Measurements from ENCODE around the gene F7. TPM values are rescaled to one million over a fixed set of nuclear protein-coding genes. Genes with fewer than 3 reads are reported as not detected.

F7 gene
- total and polyA plus RNA-seq, 2 donors = 0.14 to 0.24 TPM

DNA sequence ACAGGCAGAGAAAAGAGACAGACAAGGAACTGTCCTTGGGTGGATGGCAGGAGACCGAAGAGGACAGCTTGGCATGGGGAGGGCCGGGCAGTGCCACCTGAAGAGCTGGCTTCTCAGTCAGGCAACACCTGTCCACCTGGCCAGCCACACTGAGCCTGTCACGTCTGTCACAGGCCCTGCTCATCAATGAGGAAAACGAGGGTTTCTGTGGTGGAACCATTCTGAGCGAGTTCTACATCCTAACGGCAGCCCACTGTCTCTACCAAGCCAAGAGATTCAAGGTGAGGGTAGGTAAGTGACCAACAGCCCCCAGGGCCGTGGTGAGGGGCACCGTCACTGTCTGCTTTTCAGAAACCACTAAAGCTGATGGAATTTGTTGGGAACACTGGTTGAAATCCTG is 41.6 kb downstream of the F7 start:
- H3K27me3 ChIP-seq (ENCODE audit: control insufficient read depth in 2 of 2, insufficient read depth in 1 of 2, low read length in 1 of 2) = peaks cover 3 to 24% of the 10 kb centered on the region in 2 donors
- H3K4me3 ChIP-seq (ENCODE audit: low read length in 2 of 2) = no peak overlapping the region
- no peaks in the 10 kb centered on the region for H3K4me1 ChIP-seq (ENCODE audit: control insufficient read depth in 2 of 2, insufficient read depth in 2 of 2, low read length in 2 of 2)
- no peaks in the 10 kb centered on the region for H3K36me3 ChIP-seq (ENCODE audit: control insufficient read depth in 2 of 2, insufficient read depth in 2 of 2, low read length in 1 of 2)
- no peak for DNase-seq (ENCODE audit: low read depth in 6 of 9, low spot score in 9 of 9)
- H3K27ac ChIP-seq (ENCODE audit: low read depth in 1 of 2, low read length in 1 of 2) = no peak overlapping the region
- WGBS = 91% methylated on average over 8 of the region's 8 CpGs
- H3K9me3 ChIP-seq (ENCODE audit: control insufficient read depth in 2 of 2, insufficient read depth in 1 of 2, low read length in 1 of 2) = peaks cover 0 to 2% of the 10 kb centered on the region in 2 donors

DNA sequence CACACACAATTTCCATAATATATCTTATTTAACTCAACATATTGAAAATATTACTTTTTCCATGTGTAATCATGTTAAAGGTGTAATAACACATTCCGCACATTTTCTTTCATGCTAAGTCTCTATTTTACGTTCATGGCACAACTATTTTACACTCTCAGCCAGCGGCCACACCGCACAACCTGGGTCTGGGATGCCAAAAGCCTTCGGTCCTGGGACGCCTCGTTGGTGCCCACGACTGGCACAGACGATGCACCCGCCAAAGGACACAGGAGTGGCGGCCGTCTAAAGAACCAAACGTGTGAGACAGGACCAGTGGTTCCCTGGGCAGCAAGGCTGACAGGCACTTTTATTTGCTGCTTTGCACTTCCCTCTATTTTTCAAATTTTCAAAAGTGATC is 42.8 kb downstream of the F7 start:
- H3K36me3 ChIP-seq (ENCODE audit: control insufficient read depth in 2 of 2, insufficient read depth in 2 of 2, low read length in 1 of 2) = no peaks in the 10 kb centered on the region
- H3K4me3 ChIP-seq (ENCODE audit: low read length in 2 of 2) = no peak overlapping the region
- no peak for DNase-seq (ENCODE audit: low read depth in 6 of 9, low spot score in 9 of 9)
- WGBS = 97% methylated on average over 13 of the region's 13 CpGs
- H3K9me3 ChIP-seq (ENCODE audit: control insufficient read depth in 2 of 2, insufficient read depth in 1 of 2, low read length in 1 of 2) = peaks cover 0 to 2% of the 10 kb centered on the region in 2 donors
- H3K27me3 ChIP-seq (ENCODE audit: control insufficient read depth in 2 of 2, insufficient read depth in 1 of 2, low read length in 1 of 2) = peaks cover 11 to 36% of the 10 kb centered on the region in 2 donors
- H3K4me1 ChIP-seq (ENCODE audit: control insufficient read depth in 2 of 2, insufficient read depth in 2 of 2, low read length in 2 of 2) = peaks cover 0 to 8% of the 10 kb centered on the region in 2 donors
- no peak overlapping the region for H3K27ac ChIP-seq (ENCODE audit: low read depth in 1 of 2, low read length in 1 of 2)

DNA sequence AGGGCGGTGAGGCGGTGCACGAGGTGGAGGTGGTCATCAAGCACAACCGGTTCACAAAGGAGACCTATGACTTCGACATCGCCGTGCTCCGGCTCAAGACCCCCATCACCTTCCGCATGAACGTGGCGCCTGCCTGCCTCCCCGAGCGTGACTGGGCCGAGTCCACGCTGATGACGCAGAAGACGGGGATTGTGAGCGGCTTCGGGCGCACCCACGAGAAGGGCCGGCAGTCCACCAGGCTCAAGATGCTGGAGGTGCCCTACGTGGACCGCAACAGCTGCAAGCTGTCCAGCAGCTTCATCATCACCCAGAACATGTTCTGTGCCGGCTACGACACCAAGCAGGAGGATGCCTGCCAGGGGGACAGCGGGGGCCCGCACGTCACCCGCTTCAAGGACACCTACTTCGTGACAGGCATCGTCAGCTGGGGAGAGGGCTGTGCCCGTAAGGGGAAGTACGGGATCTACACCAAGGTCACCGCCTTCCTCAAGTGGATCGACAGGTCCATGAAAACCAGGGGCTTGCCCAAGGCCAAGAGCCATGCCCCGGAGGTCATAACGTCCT is 43.4 kb downstream of the F7 start:
- no peak for DNase-seq (ENCODE audit: low read depth in 6 of 9, low spot score in 9 of 9)
- WGBS = 96% methylated on average over 38 of the region's 38 CpGs
- H3K9me3 ChIP-seq (ENCODE audit: control insufficient read depth in 2 of 2, insufficient read depth in 1 of 2, low read length in 1 of 2) = peaks cover 0 to 2% of the 10 kb centered on the region in 2 donors
- H3K36me3 ChIP-seq (ENCODE audit: control insufficient read depth in 2 of 2, insufficient read depth in 2 of 2, low read length in 1 of 2) = no peaks in the 10 kb centered on the region
- H3K4me3 ChIP-seq (ENCODE audit: low read length in 2 of 2) = no peak overlapping the region
- peaks cover 12 to 40% of the 10 kb centered on the region in 2 donors for H3K27me3 ChIP-seq (ENCODE audit: control insufficient read depth in 2 of 2, insufficient read depth in 1 of 2, low read length in 1 of 2)
- peaks cover 0 to 10% of the 10 kb centered on the region in 2 donors for H3K4me1 ChIP-seq (ENCODE audit: control insufficient read depth in 2 of 2, insufficient read depth in 2 of 2, low read length in 2 of 2)
- H3K27ac ChIP-seq (ENCODE audit: low read depth in 1 of 2, low read length in 1 of 2) = no peak overlapping the region

DNA sequence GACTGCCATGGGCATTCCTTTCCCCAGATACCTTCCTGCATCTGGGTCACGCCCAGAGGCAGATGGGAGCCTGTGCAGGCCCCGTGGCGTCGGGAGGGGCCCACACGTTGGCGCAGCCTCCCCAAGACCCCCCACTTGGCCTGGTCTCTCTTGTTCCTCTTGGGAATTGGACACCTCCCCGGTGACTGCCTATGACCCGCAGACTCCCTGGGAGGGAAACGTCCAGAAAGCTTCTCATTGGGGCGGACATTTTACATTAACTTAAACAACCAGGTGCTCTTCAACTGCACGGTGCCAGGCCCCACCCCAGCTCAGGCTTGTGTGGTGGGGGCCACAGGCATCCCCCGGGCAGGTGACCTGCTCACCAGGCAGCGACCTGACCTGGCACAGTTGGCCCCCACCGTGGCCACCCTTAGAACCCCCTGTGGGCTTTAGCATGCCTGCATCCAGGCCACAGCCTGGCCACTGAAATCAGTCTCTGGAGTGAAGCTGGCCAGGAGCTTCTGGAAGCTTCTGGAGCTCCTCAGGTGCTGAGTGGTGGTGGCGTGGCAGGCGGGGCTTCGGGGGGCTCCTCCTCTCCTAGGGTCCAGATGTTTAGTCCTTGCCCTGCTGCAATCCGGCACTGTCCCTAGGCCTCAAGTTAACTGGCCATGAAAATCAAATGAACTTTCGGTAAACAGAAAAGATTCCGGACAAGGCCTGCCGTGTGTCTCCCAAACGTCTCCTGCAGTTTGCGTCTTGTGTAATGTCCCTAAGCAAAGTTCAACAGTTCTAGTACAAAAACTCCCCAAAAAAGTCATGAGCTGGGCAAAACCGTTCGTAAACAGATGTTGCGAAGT is 44.3 kb downstream of the F7 start:
- WGBS = 96% methylated on average over 26 of the region's 26 CpGs

DNA sequence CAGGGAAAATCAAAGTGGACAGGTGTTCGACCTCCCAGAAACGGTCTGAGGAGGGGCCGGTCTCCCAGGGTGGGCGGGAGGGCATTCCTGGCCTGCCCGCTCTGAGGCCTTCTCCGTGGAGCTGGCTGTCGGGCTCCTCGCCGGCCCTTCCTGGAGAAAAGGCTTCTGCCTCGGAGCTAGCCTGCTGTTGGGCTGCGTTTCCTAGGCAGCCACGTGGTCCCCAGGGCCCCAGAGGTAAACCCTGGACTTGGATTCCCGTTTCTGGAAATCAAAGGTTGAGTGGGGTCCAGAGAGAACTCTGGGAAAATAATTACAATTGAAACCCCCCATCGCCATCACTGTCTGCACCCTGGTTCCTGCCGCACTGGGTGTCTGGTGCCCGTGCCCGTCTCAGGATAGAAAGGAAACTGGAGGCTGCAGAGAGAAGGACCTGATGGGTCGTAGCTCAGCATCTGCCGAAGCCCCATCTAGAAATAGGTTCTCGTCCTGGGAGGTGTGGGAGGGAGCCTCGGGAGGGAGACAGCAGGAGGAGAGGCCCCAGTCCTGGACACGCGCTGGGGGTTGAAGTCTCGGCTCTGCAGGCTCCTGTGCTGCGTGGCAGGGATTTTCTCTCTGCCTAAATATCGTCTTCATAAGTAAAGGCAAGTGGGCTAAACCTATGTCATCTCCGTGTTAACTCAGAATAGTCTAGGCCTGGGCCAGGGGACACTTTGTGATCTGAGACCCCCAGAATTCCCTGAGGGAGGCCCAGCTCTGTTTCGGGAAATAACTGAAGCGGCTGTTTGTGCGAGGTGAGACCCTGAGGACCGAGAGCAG is 45.2 kb downstream of the F7 start:
- Histone ChIP-seq H3K9me3 (ENCODE audit: control insufficient read depth in 2 of 2, insufficient read depth in 1 of 2, low read length in 1 of 2) (peaks cover 0 to 2% of the 10 kb centered on the region in 2 donors), H3K36me3 (ENCODE audit: control insufficient read depth in 2 of 2, insufficient read depth in 2 of 2, low read length in 1 of 2) (no peaks in the 10 kb centered on the region), H3K27me3 (ENCODE audit: control insufficient read depth in 2 of 2, insufficient read depth in 1 of 2, low read length in 1 of 2) (peaks cover 12 to 48% of the 10 kb centered on the region in 2 donors), H3K4me3 (ENCODE audit: low read length in 2 of 2) (no peak overlapping the region), H3K4me1 (ENCODE audit: control insufficient read depth in 2 of 2, insufficient read depth in 2 of 2, low read length in 2 of 2) (peaks cover 3 to 14% of the 10 kb centered on the region in 2 donors), H3K27ac (ENCODE audit: low read depth in 1 of 2, low read length in 1 of 2) (no peak overlapping the region)
- 96% methylated on average over 31 of the region's 31 CpGs for WGBS
- DNase-seq (ENCODE audit: low read depth in 6 of 9, low spot score in 9 of 9) = no peak

More for the DNA sequence above, 44.3 kb downstream of the F7 start:
- H3K9me3 ChIP-seq (ENCODE audit: control insufficient read depth in 2 of 2, insufficient read depth in 1 of 2, low read length in 1 of 2) = peaks cover 0 to 2% of the 10 kb centered on the region in 2 donors
- H3K27ac ChIP-seq (ENCODE audit: low read depth in 1 of 2, low read length in 1 of 2) = no peak overlapping the region
- peaks cover 12 to 45% of the 10 kb centered on the region in 2 donors for H3K27me3 ChIP-seq (ENCODE audit: control insufficient read depth in 2 of 2, insufficient read depth in 1 of 2, low read length in 1 of 2)
- H3K4me3 ChIP-seq (ENCODE audit: low read length in 2 of 2) = no peak overlapping the region
- H3K36me3 ChIP-seq (ENCODE audit: control insufficient read depth in 2 of 2, insufficient read depth in 2 of 2, low read length in 1 of 2) = no peaks in the 10 kb centered on the region
- H3K4me1 ChIP-seq (ENCODE audit: control insufficient read depth in 2 of 2, insufficient read depth in 2 of 2, low read length in 2 of 2) = peaks cover 3 to 14% of the 10 kb centered on the region in 2 donors
- no peak for DNase-seq (ENCODE audit: low read depth in 6 of 9, low spot score in 9 of 9)

DNA sequence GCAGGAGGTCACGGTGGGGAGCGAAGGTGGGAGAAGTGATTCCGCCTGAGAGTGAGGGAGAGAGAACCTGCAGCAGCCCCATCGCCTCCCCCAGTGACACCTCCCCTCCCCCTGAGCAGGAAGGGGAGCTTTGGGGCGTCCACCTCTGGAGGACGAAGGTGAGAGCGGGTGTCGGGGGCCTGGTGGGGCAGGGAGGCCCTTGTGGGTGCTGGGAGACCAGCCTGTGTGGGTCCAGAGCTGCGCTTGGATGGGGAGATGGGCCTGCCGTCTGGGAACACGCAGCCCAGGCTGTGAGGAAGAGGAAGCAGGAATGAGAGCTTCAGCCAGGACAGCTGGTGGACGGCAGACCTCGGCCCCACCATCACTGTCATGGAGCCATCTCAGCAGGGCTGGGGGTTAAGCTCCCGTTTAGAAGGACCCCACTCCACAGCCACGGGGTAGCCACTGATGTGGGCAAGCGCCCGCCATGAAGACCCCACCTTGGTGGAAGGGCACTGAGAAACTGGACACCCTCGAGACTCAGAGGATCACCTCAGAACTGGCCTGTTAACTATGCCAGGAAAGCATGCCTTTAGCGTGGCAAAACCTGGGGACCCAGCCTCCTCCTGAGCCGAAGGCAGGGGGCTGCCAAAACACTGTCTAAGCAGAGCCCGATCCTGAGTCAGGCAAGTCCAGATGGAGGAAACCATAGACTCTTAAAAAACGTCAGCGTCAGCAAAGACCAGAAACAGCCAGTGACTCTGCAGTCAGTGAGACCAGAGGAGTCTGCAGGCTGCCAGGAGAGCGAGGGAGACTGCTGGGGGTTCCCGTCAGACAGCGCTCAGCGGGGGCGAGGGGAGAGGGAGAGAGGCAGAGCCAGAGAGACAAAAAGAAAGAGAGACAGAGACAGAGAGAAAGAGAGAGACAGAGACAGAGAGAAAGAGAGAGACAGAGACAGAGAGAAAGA is 46.4 kb downstream of the F7 start:
- Histone ChIP-seq H3K9me3 (ENCODE audit: control insufficient read depth in 2 of 2, insufficient read depth in 1 of 2, low read length in 1 of 2) (peaks cover 0 to 2% of the 10 kb centered on the region in 2 donors), H3K27ac (ENCODE audit: low read depth in 1 of 2, low read length in 1 of 2) (no peak overlapping the region), H3K27me3 (ENCODE audit: control insufficient read depth in 2 of 2, insufficient read depth in 1 of 2, low read length in 1 of 2) (peaks cover 12 to 47% of the 10 kb centered on the region in 2 donors), H3K4me1 (ENCODE audit: control insufficient read depth in 2 of 2, insufficient read depth in 2 of 2, low read length in 2 of 2) (peaks cover 3 to 14% of the 10 kb centered on the region in 2 donors), H3K36me3 (ENCODE audit: control insufficient read depth in 2 of 2, insufficient read depth in 2 of 2, low read length in 1 of 2) (no peaks in the 10 kb centered on the region), H3K4me3 (ENCODE audit: low read length in 2 of 2) (no peak overlapping the region)
- WGBS = 57% methylated on average over 28 of the region's 28 CpGs
- peak in 1 of 9 donors; percentile 24 for DNase-seq (ENCODE audit: low read depth in 6 of 9, low spot score in 9 of 9)

DNA sequence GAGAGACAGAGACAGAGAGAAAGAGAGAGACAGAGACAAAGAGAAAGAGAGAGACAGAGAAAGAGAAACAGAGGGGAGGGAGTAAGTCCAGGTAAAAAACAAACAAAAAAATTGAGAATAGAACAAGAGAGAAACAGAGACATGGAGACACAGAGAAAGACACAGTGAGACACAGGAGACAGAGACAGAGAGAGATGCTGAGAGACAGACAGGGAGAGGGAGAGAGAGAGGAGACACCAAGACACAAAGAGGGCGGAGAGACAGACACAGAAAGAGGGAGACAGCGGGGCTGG is 47.0 kb downstream of the F7 start:
- no peak for DNase-seq (ENCODE audit: low read depth in 6 of 9, low spot score in 9 of 9)
- Histone ChIP-seq H3K27ac (ENCODE audit: low read depth in 1 of 2, low read length in 1 of 2) (no peak overlapping the region), H3K4me1 (ENCODE audit: control insufficient read depth in 2 of 2, insufficient read depth in 2 of 2, low read length in 2 of 2) (peaks cover 3 to 14% of the 10 kb centered on the region in 2 donors), H3K36me3 (ENCODE audit: control insufficient read depth in 2 of 2, insufficient read depth in 2 of 2, low read length in 1 of 2) (no peaks in the 10 kb centered on the region), H3K9me3 (ENCODE audit: control insufficient read depth in 2 of 2, insufficient read depth in 1 of 2, low read length in 1 of 2) (peaks cover 0 to 2% of the 10 kb centered on the region in 2 donors), H3K4me3 (ENCODE audit: low read length in 2 of 2) (peak overlapping the region in 1 of 2 donors; percentile 22), H3K27me3 (ENCODE audit: control insufficient read depth in 2 of 2, insufficient read depth in 1 of 2, low read length in 1 of 2) (peaks cover 12 to 47% of the 10 kb centered on the region in 2 donors)
- 40% methylated on average over 2 of the region's 2 CpGs for WGBS

DNA sequence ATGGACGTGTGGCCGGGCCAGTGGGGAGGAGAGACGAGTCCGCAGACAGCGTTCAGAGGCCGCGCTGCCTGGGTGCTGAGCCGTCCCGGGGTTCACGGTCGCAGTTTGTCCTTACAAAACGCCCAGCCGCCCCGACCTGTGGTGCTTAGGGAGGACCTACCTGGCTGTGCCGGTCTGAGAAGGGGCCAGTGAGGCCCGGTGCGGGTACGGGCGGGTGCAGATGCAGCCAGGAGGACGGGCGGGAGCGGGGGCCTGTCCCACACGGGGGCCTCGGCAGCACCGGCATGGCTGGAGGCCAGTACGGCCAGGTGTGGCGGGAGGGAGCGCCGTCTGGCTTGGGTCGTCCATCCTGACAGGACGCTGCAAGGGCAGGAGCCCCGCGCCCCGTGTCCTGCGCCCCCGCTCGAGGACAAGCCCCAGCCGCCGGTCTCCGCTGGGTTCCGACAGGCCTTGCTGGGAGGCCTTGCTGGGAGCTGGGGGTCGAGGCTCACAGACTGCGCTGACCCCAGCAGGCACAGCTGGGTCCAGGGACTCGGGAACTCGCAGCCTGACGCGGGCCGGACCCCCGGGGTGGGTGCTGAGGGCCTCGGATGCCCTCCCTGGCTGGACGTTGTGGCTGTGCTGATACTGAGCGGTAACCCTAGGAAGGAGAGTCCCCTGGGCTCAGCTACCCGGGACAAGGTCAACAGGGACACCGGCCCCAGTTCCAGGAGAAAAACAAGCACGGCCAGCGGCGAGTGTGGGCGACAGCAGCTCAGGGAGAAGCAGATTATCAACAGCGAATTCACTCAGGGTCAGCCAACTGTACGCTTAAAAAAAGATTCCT is 47.6 kb downstream of the F7 start:
- Histone ChIP-seq H3K4me1 (ENCODE audit: control insufficient read depth in 2 of 2, insufficient read depth in 2 of 2, low read length in 2 of 2) (peaks cover 3 to 14% of the 10 kb centered on the region in 2 donors), H3K27me3 (ENCODE audit: control insufficient read depth in 2 of 2, insufficient read depth in 1 of 2, low read length in 1 of 2) (peaks cover 12 to 47% of the 10 kb centered on the region in 2 donors), H3K27ac (ENCODE audit: low read depth in 1 of 2, low read length in 1 of 2) (peak overlapping the region in 1 of 2 donors; percentile 31), H3K36me3 (ENCODE audit: control insufficient read depth in 2 of 2, insufficient read depth in 2 of 2, low read length in 1 of 2) (no peaks in the 10 kb centered on the region), H3K9me3 (ENCODE audit: control insufficient read depth in 2 of 2, insufficient read depth in 1 of 2, low read length in 1 of 2) (peaks cover 0 to 2% of the 10 kb centered on the region in 2 donors), H3K4me3 (ENCODE audit: low read length in 2 of 2) (peak overlapping the region; percentile 36 to 42)
- peak in 1 of 9 donors; percentile 18 for DNase-seq (ENCODE audit: low read depth in 6 of 9, low spot score in 9 of 9)
- 8% methylated on average over 60 of the region's 60 CpGs for WGBS
